Forelimb muscle (tissue), 1 donor: Measurements from ENCODE around the gene TBXT. TPM values are rescaled to one million over a fixed set of nuclear protein-coding genes. Genes with fewer than 3 reads are reported as not detected.
"Not testable (repeated sequence)": the region's sequence is repeated elsewhere in the genome, so short reads cannot be mapped to it uniquely, and the experiment has no call there.

ENCODE experiments used
- DNase-seq: peaks from one replicate; pipeline ENCODE4 v3.0.0-alpha.2; 2013; ENCODE audit warnings: low read depth
- polyA plus RNA-seq: library from polyadenylated mRNA; unstranded; fragments of 120-200 nt; gene quantifications from one replicate; pipeline ENCODE4 v1.2.1, GENCODE V29; 2013; ENCODE audit not compliant: insufficient read length

The TBXT gene
- polyA plus RNA-seq, 1 donor: not detected

GRCh38 chr6:166172546-166172945 lies 4.9 kb upstream of the TBXT start:
- no peak for DNase-seq

GRCh38 chr6:166169549-166170421 lies 2.1 kb upstream of the TBXT start:
- no peak for DNase-seq

- DNase-seq: no peak
These were observed 1.2 kb upstream of the TBXT start for GRCh38 chr6:166168616-166169548.

- no peak for DNase-seq
These were observed 356 bp downstream of the TBXT start for GRCh38 chr6:166167258-166167731.

- no peak for DNase-seq
These were observed 1.1 kb downstream of the TBXT start for GRCh38 chr6:166166314-166167257.

GRCh38 chr6:166165558-166166313 lies 1.9 kb downstream of the TBXT start:
- no peak for DNase-seq

- DNase-seq: no peak
These were observed 4.9 kb downstream of the TBXT start for GRCh38 chr6:166162599-166163342.

- no peak for DNase-seq
These were observed 9.6 kb downstream of the TBXT start for GRCh38 chr6:166157930-166158617.

- DNase-seq: no peak
These were observed 10.7 kb downstream of the TBXT start for GRCh38 chr6:166156942-166157341.

GRCh38 chr6:166153966-166154365 lies 13.7 kb downstream of the TBXT start:
- no peak for DNase-seq

GRCh38 chr6:166152660-166153059 lies 15.0 kb downstream of the TBXT start:
- DNase-seq: no peak

- DNase-seq: no peak
These were observed 15.9 kb downstream of the TBXT start for GRCh38 chr6:166151798-166152197.

- no peak for DNase-seq
These were observed 21.9 kb downstream of the TBXT start for GRCh38 chr6:166145751-166146150.

- no peak for DNase-seq
These were observed 24.6 kb downstream of the TBXT start for GRCh38 chr6:166143011-166143410.

GRCh38 chr6:166127624-166128472 lies 39.8 kb downstream of the TBXT start:
- DNase-seq: no peak

GRCh38 chr6:166123115-166123514 lies 44.5 kb downstream of the TBXT start:
- not testable (repeated sequence) for DNase-seq

GRCh38 chr6:166121726-166122125 lies 45.9 kb downstream of the TBXT start:
- no peak for DNase-seq
